HG03354 (cell line): Measurements from ENCODE around the gene FBXO7.

ENCODE experiments used
- ATAC-seq: cut with Tn5 transposase; IDR thresholded peaks from one replicate; pipeline ENCODE4 v1.9.1; 2021; ENCODE audit warnings: mild to moderate bottlenecking; ENCODE audit not compliant: unreplicated experiment, poor library complexity, severe bottlenecking

FBXO7 gene

DNA sequence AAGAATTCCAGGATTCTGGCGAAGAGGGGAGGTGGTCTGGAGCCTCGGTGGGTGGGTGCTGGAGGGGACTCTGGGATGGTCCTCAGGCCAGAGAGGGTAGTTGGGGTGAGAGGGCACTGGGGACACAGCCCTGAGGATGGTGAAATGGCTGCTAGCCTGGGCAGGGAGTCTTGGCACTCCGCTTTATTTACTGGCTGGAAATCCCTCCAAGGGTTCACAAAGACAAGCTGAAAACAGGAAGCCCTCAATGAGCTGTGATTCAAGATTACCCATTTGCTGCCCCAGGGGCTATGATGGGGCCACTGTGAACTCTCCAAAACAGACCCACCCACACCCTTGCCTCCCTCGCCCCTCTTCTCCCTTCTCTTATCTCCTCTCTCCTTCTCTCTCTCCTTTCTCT is 71.9 kb downstream of the FBXO7 start:
- ATAC-seq, result no peak

DNA sequence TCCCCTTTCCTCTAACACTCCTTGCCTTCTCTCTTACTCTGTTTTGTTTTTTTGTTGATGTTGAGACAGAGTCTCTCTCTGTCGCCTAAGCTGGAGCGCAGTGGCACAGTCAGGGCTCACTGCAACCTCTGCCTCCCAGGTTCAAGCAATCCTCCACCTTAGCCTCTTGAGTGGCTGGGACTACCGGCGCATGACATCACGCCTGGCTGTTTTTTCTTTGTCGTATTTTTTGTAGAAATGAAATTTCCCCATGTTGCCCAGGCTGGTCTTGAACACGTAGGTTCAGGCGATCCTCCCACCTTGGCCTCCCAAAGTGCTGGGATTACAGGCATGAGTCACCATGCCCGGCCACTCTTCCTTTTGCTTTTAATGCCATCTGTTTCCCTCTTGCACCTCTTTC is 72.3 kb downstream of the FBXO7 start:
- no peak for ATAC-seq

DNA sequence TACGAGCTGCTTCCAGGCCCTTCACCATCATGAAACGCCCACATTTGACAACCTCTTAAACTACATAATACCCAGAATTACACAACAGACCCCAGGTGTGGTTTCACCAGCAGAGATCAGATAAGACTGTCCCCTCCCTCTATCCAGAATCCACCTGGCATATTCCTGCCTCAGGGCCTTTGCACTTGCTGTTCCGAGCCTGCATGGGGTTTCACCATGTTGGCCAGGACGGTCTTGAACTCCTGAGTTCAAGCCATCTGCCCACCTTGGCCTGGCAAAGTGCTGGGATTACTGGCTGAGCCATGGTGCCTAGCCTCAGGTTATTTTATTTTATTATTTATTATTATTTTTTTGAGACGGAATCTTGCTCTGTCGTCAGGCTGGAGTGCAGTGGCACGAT is 73.4 kb downstream of the FBXO7 start:
- ATAC-seq, result no peak
